HG03439 (cell line): ENCODE measurements around the gene STAB2.

Experiments used
- ATAC-seq: cut with Tn5 transposase; IDR thresholded peaks from one replicate; pipeline ENCODE4 v1.9.1; 2021; ENCODE audit warnings: mild to moderate bottlenecking, moderate library complexity; ENCODE audit not compliant: unreplicated experiment

STAB2 gene

DNA sequence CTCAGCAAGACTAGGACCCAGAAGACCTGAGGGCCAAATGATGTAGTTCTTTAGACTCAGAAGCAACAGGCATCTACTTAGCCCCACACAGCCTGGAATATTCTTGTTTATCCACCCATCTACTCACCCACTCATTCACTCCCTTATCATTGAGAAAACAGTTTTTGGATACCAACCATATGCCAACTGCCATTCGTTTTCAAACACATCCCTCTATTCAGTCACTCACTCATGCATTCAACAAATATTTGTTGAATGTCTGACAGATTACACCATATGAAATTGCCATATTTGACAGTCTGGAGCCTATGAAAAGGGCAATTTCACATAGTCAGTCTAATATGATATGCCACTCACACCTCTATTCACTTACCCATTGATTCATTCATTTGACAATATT lies 150.8 kb downstream of the STAB2 start:
- no peak for ATAC-seq

DNA sequence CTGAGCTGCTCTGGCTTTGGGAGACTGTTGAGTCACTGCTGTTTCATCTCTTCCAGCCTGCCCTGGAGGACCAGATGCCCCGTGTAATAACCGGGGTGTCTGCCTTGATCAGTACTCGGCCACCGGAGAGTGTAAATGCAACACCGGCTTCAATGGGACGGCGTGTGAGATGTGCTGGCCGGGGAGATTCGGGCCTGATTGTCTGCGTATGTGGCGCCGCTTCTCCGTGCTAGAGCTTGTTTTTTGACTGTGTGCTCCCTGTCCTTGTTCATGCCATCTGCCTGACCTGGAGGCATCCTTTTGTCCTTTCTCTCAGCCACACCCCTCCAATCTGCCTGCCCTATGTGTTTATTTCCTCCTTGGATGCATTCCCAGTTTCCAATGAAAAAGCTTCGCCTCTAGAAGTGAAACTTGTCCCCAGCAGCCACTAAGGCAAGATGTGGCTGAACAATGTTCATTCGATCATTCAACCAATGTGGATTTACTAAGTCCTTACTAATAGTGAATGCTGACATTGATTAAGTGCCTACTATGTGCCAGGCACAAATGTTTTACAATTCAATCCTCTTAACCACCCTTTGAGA lies 155.4 kb downstream of the STAB2 start:
- ATAC-seq, result no peak

DNA sequence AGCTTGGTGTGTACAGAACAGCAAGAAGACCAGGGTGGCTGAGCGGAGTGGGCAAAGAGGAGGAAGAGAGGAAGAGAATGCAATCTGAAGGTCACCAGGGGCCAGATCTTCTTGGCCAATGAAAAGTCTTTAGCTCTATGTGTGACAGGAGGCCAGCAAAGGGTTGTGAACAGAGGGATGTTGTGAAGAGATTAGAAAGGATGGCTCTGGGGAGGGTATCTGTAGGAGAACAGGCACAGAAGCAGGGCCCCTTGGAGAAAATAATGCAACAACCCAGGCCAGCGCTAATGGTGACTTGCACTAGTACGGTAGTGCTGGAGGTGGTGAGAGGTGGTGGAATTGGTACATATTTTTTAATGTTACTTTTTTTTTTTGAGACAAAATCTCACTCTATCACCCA lies 156.7 kb downstream of the STAB2 start:
- no peak for ATAC-seq

DNA sequence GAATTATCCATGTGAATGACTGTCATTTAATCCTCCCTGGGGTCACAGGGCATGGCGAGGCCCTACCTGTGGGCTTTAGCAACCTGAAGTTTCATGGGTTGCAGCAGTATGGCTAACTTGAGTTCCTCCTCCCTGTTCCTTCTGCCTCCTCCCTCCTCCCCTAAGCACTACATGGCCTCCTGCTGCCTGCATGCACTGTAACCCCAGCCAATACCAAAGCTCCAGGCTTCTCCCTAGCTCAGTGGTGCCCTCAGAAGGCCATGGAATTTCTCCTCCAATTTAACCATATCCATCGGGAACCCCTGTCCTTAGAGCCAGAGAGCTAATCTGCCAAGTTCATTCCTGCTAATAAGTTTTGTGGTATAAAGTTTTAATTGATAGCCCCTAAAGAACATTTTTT lies 158.9 kb downstream of the STAB2 start:
- ATAC-seq, result no peak

GRCh38 chr12:103748002-103748401 lies 160.9 kb downstream of the STAB2 start:
- ATAC-seq, result no peak

DNA sequence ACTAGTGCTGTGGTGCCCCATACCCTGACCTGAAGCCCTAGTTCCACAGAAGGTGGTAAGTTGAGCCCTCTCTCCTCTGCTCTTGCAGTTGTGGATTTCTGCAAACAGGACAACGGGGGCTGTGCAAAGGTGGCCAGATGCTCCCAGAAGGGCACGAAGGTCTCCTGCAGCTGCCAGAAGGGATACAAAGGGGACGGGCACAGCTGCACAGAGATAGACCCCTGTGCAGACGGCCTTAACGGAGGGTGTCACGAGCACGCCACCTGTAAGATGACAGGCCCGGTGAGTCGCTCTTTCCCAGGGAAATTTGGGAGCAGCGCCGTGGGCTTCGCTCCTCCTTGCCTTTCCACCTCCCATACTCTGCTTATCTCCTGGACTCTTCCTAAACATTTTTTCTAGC lies 161.8 kb downstream of the STAB2 start:
- no peak for ATAC-seq

- ATAC-seq, result no peak
These were observed 164.1 kb downstream of the STAB2 start for GRCh38 chr12:103751171-103751570.

DNA sequence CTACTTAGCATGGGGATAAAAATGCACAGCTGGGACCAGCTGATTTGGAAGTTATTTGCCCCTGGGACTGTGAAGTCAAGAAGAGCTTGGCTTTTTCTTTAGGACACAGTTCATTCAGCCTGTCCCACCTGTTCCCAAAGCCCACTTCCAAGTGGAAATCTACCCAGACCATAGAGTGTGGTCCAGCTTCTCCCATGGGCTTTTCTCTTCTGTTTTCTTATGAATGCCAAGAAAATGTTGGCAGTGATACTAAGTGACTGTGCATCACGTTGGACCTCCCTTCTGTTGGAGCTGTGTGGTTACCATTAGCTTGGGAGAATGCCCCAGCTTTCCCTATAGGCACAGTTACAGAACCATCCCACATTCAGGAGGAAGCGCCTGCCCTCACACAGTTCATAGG lies 164.5 kb downstream of the STAB2 start:
- ATAC-seq, result no peak

GRCh38 chr12:103755425-103755824 lies 168.4 kb downstream of the STAB2 start:
- no peak for ATAC-seq

GRCh38 chr12:103756443-103756842 lies 169.4 kb downstream of the STAB2 start:
- ATAC-seq, result no peak

DNA sequence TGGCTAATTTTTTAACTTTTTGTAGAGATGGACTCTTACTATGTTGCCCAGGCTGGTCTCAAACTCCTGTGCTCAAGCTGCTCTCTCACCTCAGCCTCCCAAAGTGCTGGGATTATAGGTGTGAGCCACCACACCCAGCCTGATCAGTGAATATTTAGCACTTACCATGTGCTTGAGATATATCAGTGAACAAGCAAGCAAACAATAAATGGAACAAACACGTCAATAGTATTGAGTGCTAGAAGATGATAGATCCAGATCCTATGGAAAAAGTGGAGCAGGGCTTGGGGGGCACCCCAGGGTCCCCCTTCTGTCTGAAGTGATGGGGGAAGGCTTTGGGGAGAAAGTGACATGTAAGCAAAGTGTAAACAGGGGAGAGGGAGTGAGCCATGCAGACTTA lies 170.2 kb downstream of the STAB2 start:
- ATAC-seq, result no peak

GRCh38 chr12:103758310-103759089 lies 171.4 kb downstream of the STAB2 start:
- ATAC-seq, result no peak

DNA sequence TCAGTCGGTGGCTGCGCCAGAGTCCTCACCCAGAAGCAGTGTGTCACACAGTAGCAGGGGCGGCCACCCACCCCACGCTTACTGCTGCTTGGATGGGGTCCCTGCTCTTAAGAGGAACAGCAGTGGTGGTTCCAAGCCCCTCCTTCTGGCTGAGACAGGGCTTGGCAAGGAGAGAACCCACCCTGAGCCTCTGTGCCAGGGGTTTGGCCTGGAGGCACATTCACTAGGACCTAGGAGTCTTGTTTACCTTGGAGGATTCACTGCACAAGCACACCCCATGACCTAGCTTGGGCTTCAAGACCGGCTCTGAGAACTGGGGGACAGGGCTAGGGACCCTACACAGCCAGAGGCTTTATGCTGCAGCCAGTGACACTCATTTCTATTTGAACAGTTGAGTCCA lies 175.4 kb downstream of the STAB2 start:
- ATAC-seq, result no peak

DNA sequence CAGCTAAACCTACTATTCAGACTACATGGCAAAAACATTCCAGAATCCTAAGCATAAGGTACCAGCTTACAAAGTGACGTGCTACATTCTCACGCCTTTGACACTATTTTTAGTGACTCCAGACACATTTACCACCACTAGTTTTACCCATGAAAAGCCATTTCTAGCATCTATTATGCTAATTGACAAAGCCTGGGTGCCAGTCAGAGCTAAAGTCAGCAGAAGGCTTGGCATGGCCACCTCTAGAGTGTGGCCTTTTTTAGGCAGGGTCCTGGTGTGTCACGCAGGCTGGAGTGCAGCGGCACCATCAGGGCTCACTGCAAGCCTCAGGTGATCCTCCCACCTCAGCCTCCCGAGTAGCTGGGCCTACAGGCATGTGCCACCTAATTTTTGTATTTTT lies 178.2 kb downstream of the STAB2 start:
- ATAC-seq, result no peak

DNA sequence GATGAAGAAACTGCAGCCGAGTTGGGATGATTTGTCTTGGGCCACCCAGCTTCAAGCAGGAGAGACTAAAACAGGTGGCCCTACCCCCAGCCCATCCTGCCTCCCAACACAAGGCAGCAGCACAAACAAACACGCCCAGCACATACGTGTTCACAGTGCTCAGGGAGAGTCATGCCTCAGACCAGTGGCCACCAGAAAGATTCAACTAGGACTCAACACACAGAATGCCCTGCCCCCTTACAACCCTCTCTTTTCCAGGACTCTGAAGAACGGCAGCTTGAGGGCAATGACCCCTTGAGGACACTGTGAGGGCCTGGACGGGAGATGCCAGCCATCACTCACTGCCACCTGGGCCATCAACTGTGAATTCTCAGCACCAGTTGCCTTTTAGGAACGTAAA lies 179.0 kb downstream of the STAB2 start:
- no peak for ATAC-seq

GRCh38 chr12:103768467-103769123 lies 181.5 kb downstream of the STAB2 start:
- no peak for ATAC-seq

DNA sequence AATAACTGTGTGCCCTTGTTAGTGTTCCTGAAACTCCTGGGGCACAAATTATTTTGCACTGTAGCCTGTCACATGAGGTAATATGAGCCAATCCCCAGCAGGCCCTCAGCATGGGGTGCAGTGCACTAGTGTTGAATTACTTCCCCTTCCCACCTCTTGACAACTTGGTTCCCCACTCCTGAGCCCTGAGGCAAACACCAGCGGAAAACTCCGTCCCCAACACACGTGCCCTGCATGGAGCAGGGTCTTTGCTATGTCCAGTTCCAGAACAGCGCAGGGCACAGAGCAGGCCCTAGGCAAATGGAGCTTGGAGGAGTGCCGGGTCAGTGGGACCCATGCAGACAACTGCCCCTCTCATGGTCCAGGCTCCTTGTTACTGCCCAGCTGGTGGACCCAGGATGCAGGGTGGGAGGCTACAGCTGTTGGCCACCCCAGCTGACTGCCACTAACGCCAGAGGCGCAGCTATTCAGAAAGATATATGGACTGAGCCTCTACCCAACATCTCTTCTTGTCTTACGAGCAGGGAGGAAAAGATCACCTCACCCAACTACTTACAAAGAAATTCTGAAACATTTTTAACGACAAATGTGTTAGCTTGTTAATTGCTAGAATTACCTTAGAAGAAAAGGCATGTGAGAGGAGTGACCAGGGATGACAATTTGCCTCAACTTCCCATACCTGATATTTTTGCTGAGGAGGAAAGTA lies 182.3 kb downstream of the STAB2 start:
- ATAC-seq, result no peak

- ATAC-seq, result no peak
These were observed 184.4 kb downstream of the STAB2 start for GRCh38 chr12:103771466-103771865.

- ATAC-seq, result no peak
These were observed 185.5 kb downstream of the STAB2 start for GRCh38 chr12:103772367-103773108.

GRCh38 chr12:103773109-103773910 lies 186.2 kb downstream of the STAB2 start:
- ATAC-seq, result no peak
